GM12878 (cell line): ENCODE results near the gene NPBWR2.
"Not testable (repeated sequence)": the region's sequence is repeated elsewhere in the genome, so short reads cannot be mapped to it uniquely, and the experiment has no call there.

Experiments used
- CEBPB ChIP-seq, 2 experiments: fragments of 150-350 bp in 1 of 2; IDR thresholded peaks; 2 replicates each; pipeline ENCODE4 v1.6.1; 2012 to 2014; ENCODE audit warnings: low read depth in 2 of 2, low read length in 2 of 2, borderline replicate concordance in 1 of 2, inconsistent platforms in 1 of 2
- FOXK2 ChIP-seq: fragments of 450-650 bp; IDR thresholded peaks from 2 replicates; pipeline ENCODE4 v1.6.1; 2017; ENCODE audit warnings: mild to moderate bottlenecking, moderate library complexity
- POLR2A ChIP-seq: IDR thresholded peaks from 2 replicates; pipeline ENCODE4 v1.6.1; 2011; ENCODE audit warnings: low read depth, mild to moderate bottlenecking, low read length
- POLR2AphosphoS5 ChIP-seq: IDR thresholded peaks from 2 replicates; pipeline ENCODE4 v1.6.1; 2011; ENCODE audit warnings: mild to moderate bottlenecking, low read length, inconsistent platforms
- SMC3 ChIP-seq: IDR thresholded peaks from 2 replicates; pipeline ENCODE4 v1.6.1; 2011; ENCODE audit warnings: low read length, improper control_type of control experiment, borderline replicate concordance
- YY1 ChIP-seq: IDR thresholded peaks from 2 replicates; pipeline ENCODE4 v1.6.1; 2011; ENCODE audit warnings: low read depth, mild to moderate bottlenecking, low read length
- TF ChIP-seq, protein P1 (sequence below), 3 experiments: IDR thresholded peaks in 2 of 3; conservative IDR thresholded peaks in 1 of 3; 2 replicates each; pipeline ENCODE4 v1.5.1; 2011; ENCODE audit warnings: low read depth in 3 of 3, low read length in 3 of 3, mild to moderate bottlenecking in 3 of 3, control low read depth in 2 of 3, moderate library complexity in 2 of 3, inconsistent platforms in 1 of 3, mixed read lengths in 1 of 3; ENCODE audit not compliant: control insufficient read depth in 2 of 3, insufficient read depth in 1 of 3; ENCODE audit errors: extremely low read depth in 1 of 3
- TF ChIP-seq, protein P2 (sequence below): fragments of 450-650 bp; IDR thresholded peaks from 2 replicates; pipeline ENCODE4 v1.6.1; 2016; ENCODE audit warnings: mild to moderate bottlenecking, moderate library complexity, borderline replicate concordance

DNA sequence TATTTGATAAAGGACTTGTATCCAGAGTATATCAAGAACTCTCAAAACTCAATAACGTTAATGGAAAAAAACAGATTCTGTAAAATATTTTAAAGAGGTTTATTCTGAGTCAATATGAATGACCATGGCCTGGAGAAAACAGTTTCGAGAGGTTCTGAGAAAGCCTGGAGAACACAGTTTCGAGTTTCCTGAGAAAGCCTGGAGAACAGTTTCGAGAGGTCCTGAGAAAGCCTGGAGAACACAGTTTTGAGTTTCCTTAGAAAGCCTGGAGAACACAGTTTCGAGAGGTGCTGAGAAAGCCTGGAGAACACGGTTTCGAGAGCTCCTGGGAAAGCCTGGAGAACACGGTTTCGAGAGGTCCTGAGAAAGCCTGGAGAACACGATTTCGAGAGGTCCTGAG is 15.6 kb upstream of the NPBWR2 start:
- TF ChIP-seq POLR2AphosphoS5; YY1; FOXK2; SMC3; POLR2A; CEBPB (IDR thresholded peaks at IDR 0.05; ENCODE audit: borderline replicate concordance in 1 of 2, low read depth in 2 of 2, low read length in 2 of 2): not testable (repeated sequence)
- TF ChIP-seq, protein P1, sequence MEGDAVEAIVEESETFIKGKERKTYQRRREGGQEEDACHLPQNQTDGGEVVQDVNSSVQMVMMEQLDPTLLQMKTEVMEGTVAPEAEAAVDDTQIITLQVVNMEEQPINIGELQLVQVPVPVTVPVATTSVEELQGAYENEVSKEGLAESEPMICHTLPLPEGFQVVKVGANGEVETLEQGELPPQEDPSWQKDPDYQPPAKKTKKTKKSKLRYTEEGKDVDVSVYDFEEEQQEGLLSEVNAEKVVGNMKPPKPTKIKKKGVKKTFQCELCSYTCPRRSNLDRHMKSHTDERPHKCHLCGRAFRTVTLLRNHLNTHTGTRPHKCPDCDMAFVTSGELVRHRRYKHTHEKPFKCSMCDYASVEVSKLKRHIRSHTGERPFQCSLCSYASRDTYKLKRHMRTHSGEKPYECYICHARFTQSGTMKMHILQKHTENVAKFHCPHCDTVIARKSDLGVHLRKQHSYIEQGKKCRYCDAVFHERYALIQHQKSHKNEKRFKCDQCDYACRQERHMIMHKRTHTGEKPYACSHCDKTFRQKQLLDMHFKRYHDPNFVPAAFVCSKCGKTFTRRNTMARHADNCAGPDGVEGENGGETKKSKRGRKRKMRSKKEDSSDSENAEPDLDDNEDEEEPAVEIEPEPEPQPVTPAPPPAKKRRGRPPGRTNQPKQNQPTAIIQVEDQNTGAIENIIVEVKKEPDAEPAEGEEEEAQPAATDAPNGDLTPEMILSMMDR (IDR thresholded peaks at IDR 0.05 in 2 of 3, conservative IDR thresholded peaks at IDR 0.05 in 1 of 3; ENCODE audit: control insufficient read depth in 2 of 3, extremely low read depth in 1 of 3, insufficient read depth in 1 of 3, low read depth in 3 of 3, low read length in 3 of 3): not testable (repeated sequence)
- TF ChIP-seq, protein P2, sequence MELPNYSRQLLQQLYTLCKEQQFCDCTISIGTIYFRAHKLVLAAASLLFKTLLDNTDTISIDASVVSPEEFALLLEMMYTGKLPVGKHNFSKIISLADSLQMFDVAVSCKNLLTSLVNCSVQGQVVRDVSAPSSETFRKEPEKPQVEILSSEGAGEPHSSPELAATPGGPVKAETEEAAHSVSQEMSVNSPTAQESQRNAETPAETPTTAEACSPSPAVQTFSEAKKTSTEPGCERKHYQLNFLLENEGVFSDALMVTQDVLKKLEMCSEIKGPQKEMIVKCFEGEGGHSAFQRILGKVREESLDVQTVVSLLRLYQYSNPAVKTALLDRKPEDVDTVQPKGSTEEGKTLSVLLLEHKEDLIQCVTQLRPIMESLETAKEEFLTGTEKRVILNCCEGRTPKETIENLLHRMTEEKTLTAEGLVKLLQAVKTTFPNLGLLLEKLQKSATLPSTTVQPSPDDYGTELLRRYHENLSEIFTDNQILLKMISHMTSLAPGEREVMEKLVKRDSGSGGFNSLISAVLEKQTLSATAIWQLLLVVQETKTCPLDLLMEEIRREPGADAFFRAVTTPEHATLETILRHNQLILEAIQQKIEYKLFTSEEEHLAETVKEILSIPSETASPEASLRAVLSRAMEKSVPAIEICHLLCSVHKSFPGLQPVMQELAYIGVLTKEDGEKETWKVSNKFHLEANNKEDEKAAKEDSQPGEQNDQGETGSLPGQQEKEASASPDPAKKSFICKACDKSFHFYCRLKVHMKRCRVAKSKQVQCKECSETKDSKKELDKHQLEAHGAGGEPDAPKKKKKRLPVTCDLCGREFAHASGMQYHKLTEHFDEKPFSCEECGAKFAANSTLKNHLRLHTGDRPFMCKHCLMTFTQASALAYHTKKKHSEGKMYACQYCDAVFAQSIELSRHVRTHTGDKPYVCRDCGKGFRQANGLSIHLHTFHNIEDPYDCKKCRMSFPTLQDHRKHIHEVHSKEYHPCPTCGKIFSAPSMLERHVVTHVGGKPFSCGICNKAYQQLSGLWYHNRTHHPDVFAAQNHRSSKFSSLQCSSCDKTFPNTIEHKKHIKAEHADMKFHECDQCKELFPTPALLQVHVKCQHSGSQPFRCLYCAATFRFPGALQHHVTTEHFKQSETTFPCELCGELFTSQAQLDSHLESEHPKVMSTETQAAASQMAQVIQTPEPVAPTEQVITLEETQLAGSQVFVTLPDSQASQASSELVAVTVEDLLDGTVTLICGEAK: not testable (repeated sequence)
